Kidney (tissue), 14 donors: ENCODE measurements around the gene SCARB1. TPM values are rescaled to one million over a fixed set of nuclear protein-coding genes. Genes with fewer than 3 reads are reported as not detected.

ENCODE experiments used
- DNase-seq, 5 donors: peaks; one replicate each; pipeline ENCODE4 v3.0.0-alpha.2; 2013 to 2020
- FAIRE-seq: peaks from 2 replicates; lab custom pipeline; 2012; peaks lifted over from hg19 to GRCh38; lab: Jason Lieb, UNC
- H3K27ac ChIP-seq, 2 donors: one replicate each; pipeline ENCODE4 v1.7.0; 2013; ENCODE audit warnings: low read depth in 2 of 2, low read length in 2 of 2, inconsistent platforms in 1 of 2
- H3K27me3 ChIP-seq: one replicate; pipeline ENCODE4 v1.7.1; 2013; ENCODE audit warnings: low read length, inconsistent platforms; ENCODE audit not compliant: control insufficient read depth, insufficient read depth
- H3K36me3 ChIP-seq, 3 donors: one replicate each; pipeline versions ENCODE4 v1.7.0 to v1.7.1; 2013; ENCODE audit warnings: low read length in 3 of 3, control low read depth in 1 of 3, inconsistent platforms in 1 of 3; ENCODE audit not compliant: insufficient read depth in 3 of 3, control insufficient read depth in 2 of 3
- H3K4me1 ChIP-seq, 3 donors: one replicate each; pipeline versions ENCODE4 v1.7.0 to v1.7.1; 2013; ENCODE audit warnings: low read length in 3 of 3, inconsistent platforms in 1 of 3, low read depth in 1 of 3; ENCODE audit not compliant: control insufficient read depth in 2 of 3, insufficient read depth in 2 of 3
- H3K4me3 ChIP-seq, 3 donors: one replicate each; pipeline versions ENCODE4 v1.7.0 to v1.8.1; 2013; ENCODE audit warnings: low read length in 3 of 3, control low read depth in 1 of 3, inconsistent platforms in 1 of 3
- H3K9ac ChIP-seq, 3 donors: one replicate each; pipeline versions ENCODE4 v1.7.0 to v1.7.1; 2013; ENCODE audit warnings: low read length in 3 of 3, control low read depth in 1 of 3, inconsistent platforms in 1 of 3
- H3K9me3 ChIP-seq, 3 donors: one replicate each; pipeline versions ENCODE4 v1.7.0 to v1.7.1; 2013; ENCODE audit warnings: low read length in 3 of 3, control low read depth in 1 of 3, inconsistent platforms in 1 of 3; ENCODE audit not compliant: control insufficient read depth in 2 of 3, insufficient read depth in 1 of 3
- CTCF ChIP-seq: IDR thresholded peaks from 3 replicates; pipeline ENCODE4 v1.5.1; 2012; ENCODE audit warnings: mild to moderate bottlenecking, moderate library complexity, borderline replicate concordance; ENCODE audit not compliant: insufficient read depth; ENCODE audit errors: extremely low read depth
- intact Hi-C: fragments of 100-400 bp; cut with DNase I; formaldehyde crosslinking; loops from one replicate; pipeline ENCODE4 v1.11.1; 2022
- polyA plus RNA-seq: library from polyadenylated mRNA; stranded (reverse); fragments of 350-450 nt; fragmentation: Illumina TruSeq; extraction: RNeasy Lipid Tissue Mini Kit (QIAGEN cat#74804); gene quantifications from one replicate; pipeline ENCODE4 v1.2.3, GENCODE V29; 2014; ENCODE audit warnings: low read depth, low replicate concordance; ENCODE audit not compliant: insufficient read depth
- total RNA-seq: library from RNA; stranded (reverse); fragmentation: NEBNext Ultra II Directional; extraction: Animal tissue kit (Norgen Biotek cat#: 25700); gene quantifications from one replicate; pipeline ENCODE4 v1.2.1, GENCODE V29; 2021
- donor health status: control.
- donor health status: control.
- donor health status: control.
- donor health status: control.
- donor health status: control.
- donor health status: DM: yes; HTN: yes; CAD: no.
- donor health status: Normal renal cell carcinoma (clear cell type).

Gene SCARB1
- total and polyA plus RNA-seq, 2 donors from 2014 or later, result 12.3 to 13.2 TPM

DNA sequence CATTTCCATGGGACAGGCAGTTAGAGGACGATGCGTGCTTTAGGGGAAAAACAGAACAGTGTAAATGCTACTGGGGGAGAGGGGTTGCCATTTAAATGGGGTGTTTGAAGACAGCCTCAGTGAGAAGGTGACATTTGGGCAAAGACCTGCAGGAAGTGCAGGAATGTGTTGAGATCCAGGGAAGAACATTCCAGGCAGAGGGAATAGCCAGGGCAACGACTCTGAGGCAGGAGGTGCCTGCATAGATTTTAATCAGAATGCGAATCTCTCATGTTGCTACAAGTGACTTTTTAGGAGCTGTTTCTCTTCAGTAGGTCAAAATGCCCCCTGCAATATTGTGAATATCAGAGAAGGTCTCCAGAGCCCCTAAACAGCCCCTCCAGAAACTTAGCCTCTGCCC, 7.6 kb upstream of the SCARB1 start:
- no peak overlapping the region for H3K9ac ChIP-seq
- no peaks in the 10 kb centered on the region for H3K9me3 ChIP-seq
- FAIRE-seq (no peak), DNase-seq (no peak)
- H3K27ac ChIP-seq, result no peak overlapping the region
- no peaks in the 10 kb centered on the region for H3K27me3 ChIP-seq
- H3K36me3 ChIP-seq, result no peaks in the 10 kb centered on the region
- no peak for TF ChIP-seq CTCF
- no peak overlapping the region for H3K4me3 ChIP-seq
- intact Hi-C loops, result no loop called here
- no peaks in the 10 kb centered on the region for H3K4me1 ChIP-seq

DNA sequence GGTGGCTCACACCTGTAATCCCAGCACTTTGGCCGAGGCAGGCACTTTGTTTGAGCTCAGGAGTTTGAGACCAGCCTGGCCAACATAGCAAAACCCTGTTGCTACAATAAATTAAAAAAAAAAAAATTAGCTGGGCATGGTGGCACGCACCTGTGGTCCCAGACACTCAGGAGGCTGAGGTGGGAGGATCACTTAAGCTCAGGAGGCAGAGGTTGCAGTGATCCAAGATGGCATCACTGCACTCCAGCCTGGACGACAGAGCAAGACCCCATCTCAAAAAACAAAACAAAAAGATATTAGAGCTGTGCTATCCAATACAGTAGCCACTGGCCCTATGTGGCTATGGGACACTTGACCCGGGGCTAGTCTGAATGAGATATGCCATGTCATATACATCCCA, 6.9 kb upstream of the SCARB1 start:
- no peak overlapping the region for H3K9ac ChIP-seq
- no peaks in the 10 kb centered on the region for H3K9me3 ChIP-seq
- H3K27ac ChIP-seq, result no peak overlapping the region
- H3K4me1 ChIP-seq, result no peaks in the 10 kb centered on the region
- no peaks in the 10 kb centered on the region for H3K27me3 ChIP-seq
- DNase-seq, result no peak
- FAIRE-seq, result no peak
- H3K4me3 ChIP-seq, result no peak overlapping the region
- no peaks in the 10 kb centered on the region for H3K36me3 ChIP-seq
- no peak for TF ChIP-seq CTCF
- intact Hi-C loops, result no loop called here

- H3K4me3 ChIP-seq, result no peak overlapping the region
- H3K36me3 ChIP-seq, result no peaks in the 10 kb centered on the region
- no peaks in the 10 kb centered on the region for H3K27me3 ChIP-seq
- DNase-seq (no peak), FAIRE-seq (no peak)
- no peak for TF ChIP-seq CTCF
- H3K4me1 ChIP-seq, result peaks cover 0 to 2% (median 2%) of the 10 kb centered on the region in 3 donors
- H3K9me3 ChIP-seq, result no peaks in the 10 kb centered on the region
- no peak overlapping the region for H3K27ac ChIP-seq
- H3K9ac ChIP-seq, result no peak overlapping the region
- intact Hi-C loops, result no loop called here
Observed at GRCh38 chr12:124869059-124869665, 5.5 kb upstream of the SCARB1 start.
